Fibroblast of lung (primary cell): ENCODE measurements around the gene ZNF366. TPM values are rescaled to one million over a fixed set of nuclear protein-coding genes. Genes with fewer than 3 reads are reported as not detected.

Source experiments
- DNase-seq, 2 donors: peaks; one replicate each; pipeline versions ENCODE4 v3.0.0 to v3.0.0-alpha.2; 2010; ENCODE audit warnings: low read depth in 2 of 2
- H2AFZ ChIP-seq: 2 replicates; pipeline ENCODE4 v1.5.1; 2012; ENCODE audit warnings: low read length, control low read depth, inconsistent platforms
- H3K27ac ChIP-seq: 2 replicates; pipeline ENCODE4 v1.5.1; 2011; ENCODE audit warnings: low read length, control low read depth; ENCODE audit not compliant: insufficient read depth
- H3K27me3 ChIP-seq: 2 replicates; pipeline ENCODE4 v1.5.1; 2011; ENCODE audit warnings: mild to moderate bottlenecking, low read length; ENCODE audit not compliant: control insufficient read depth, insufficient read depth
- H3K36me3 ChIP-seq: 2 replicates; pipeline ENCODE4 v1.5.1; 2011; ENCODE audit warnings: low read length; ENCODE audit not compliant: control insufficient read depth, insufficient read depth
- H3K4me1 ChIP-seq: 2 replicates; pipeline ENCODE4 v1.5.1; 2011; ENCODE audit warnings: low read length; ENCODE audit not compliant: control insufficient read depth, insufficient read depth; ENCODE audit errors: extremely low read depth
- H3K4me2 ChIP-seq: 2 replicates; pipeline ENCODE4 v1.5.1; 2011; ENCODE audit warnings: low read length, control low read depth; ENCODE audit not compliant: insufficient read depth; ENCODE audit errors: extremely low read depth
- H3K4me3 ChIP-seq, 4 experiments: fragments of 200-600 bp in 1 of 4; sonication (generic) in 1 of 4; replicated peaks in 1 of 4; 2 replicates each; pipeline ENCODE4 v1.5.1; 2011 to 2016; ENCODE audit warnings: low read length in 4 of 4, low read depth in 3 of 4, mild to moderate bottlenecking in 3 of 4, control low read depth in 2 of 4, inconsistent platforms in 1 of 4, mixed read lengths in 1 of 4; ENCODE audit not compliant: insufficient read depth in 1 of 4; ENCODE audit errors: control extremely low read depth in 1 of 4
- H3K79me2 ChIP-seq: 2 replicates; pipeline ENCODE4 v1.5.1; 2012; ENCODE audit warnings: mild to moderate bottlenecking, low read length, inconsistent platforms; ENCODE audit not compliant: control insufficient read depth, insufficient read depth
- H3K9ac ChIP-seq: 2 replicates; pipeline ENCODE4 v1.5.1; 2011; ENCODE audit warnings: mild to moderate bottlenecking, low read length, control low read depth; ENCODE audit not compliant: insufficient read depth
- H3K9me3 ChIP-seq: 2 replicates; pipeline ENCODE4 v1.5.1; 2012; ENCODE audit warnings: low read depth, low read length; ENCODE audit not compliant: control insufficient read depth, insufficient read depth
- H4K20me1 ChIP-seq: 2 replicates; pipeline ENCODE4 v1.5.1; 2011; ENCODE audit warnings: low read length; ENCODE audit not compliant: control insufficient read depth, insufficient read depth; ENCODE audit errors: extremely low read depth
- CTCF ChIP-seq, 2 donors: IDR thresholded peaks in 1 of 2; conservative IDR thresholded peaks in 1 of 2; 1 replicate in 1 of 2; 2 replicates in 1 of 2; pipeline ENCODE4 v1.5.1; 2011 to 2012; ENCODE audit warnings: low read length in 2 of 2, control low read depth in 1 of 2, inconsistent platforms in 1 of 2, low read depth in 1 of 2, mild to moderate bottlenecking in 1 of 2
- EZH2 ChIP-seq: IDR thresholded peaks from 2 replicates; pipeline ENCODE4 v1.5.1; 2012; ENCODE audit warnings: low read length, control low read depth, mild to moderate bottlenecking; ENCODE audit errors: missing control alignments
- polyA plus RNA-seq, 2 donors: library from polyadenylated mRNA; depleted of rRNA in 1 of 2; stranded (reverse) in 1 of 2; unstranded in 1 of 2; fragments of >200 nt; gene quantifications; 2 replicates each; pipeline ENCODE4 v1.2.1, GENCODE V29; 2011 to 2012; ENCODE audit warnings: missing spikeins in 1 of 2
- total RNA-seq: library from RNA; depleted of rRNA; stranded (reverse); fragments of >200 nt; gene quantifications from 2 replicates; pipeline ENCODE4 v1.2.1, GENCODE V29; 2014

Gene ZNF366
- total and polyA plus RNA-seq, 2 donors (not counting 1 experiment from before 2014, with no cell fraction given) = not detected

GRCh38 chr5:72539038-72539437 lies 31.8 kb upstream of the ZNF366 start:
- Histone ChIP-seq H3K4me3 (no peak overlapping the region), H3K27ac (no peak overlapping the region), H3K4me2 (no peak overlapping the region), H3K27me3 (no peaks in the 10 kb centered on the region), H3K36me3 (no peaks in the 10 kb centered on the region), H4K20me1 (no peaks in the 10 kb centered on the region), H2AFZ (no peak overlapping the region), H3K79me2 (no peaks in the 10 kb centered on the region), H3K9me3 (no peaks in the 10 kb centered on the region), H3K9ac (no peak overlapping the region), H3K4me1 (peaks cover 4% of the 10 kb centered on the region)
- no peak for TF ChIP-seq CTCF (conservative IDR thresholded peaks at IDR 0.05 in 1 of 2, IDR thresholded peaks at IDR 0.05 in 1 of 2; ENCODE audit: low read depth in 1 of 2, low read length in 2 of 2)
- no peak for TF ChIP-seq EZH2
- no peak for DNase-seq

- Histone ChIP-seq H2AFZ (no peak overlapping the region), H3K79me2 (no peaks in the 10 kb centered on the region), H3K9me3 (no peaks in the 10 kb centered on the region), H3K27me3 (no peaks in the 10 kb centered on the region), H3K27ac (no peak overlapping the region), H3K4me3 (no peak overlapping the region), H4K20me1 (no peaks in the 10 kb centered on the region), H3K4me1 (peaks cover 4% of the 10 kb centered on the region), H3K9ac (no peak overlapping the region), H3K4me2 (no peak overlapping the region), H3K36me3 (no peaks in the 10 kb centered on the region)
- no peak for DNase-seq
- TF ChIP-seq CTCF (conservative IDR thresholded peaks at IDR 0.05 in 1 of 2, IDR thresholded peaks at IDR 0.05 in 1 of 2; ENCODE audit: low read depth in 1 of 2, low read length in 2 of 2) (no peak), EZH2 (no peak)
Observed at GRCh38 chr5:72537166-72537565, 30.0 kb upstream of the ZNF366 start.

- H3K4me3 ChIP-seq = no peak overlapping the region
- no peak overlapping the region for H3K9ac ChIP-seq
- H3K27me3 ChIP-seq = no peaks in the 10 kb centered on the region
- H3K36me3 ChIP-seq = no peaks in the 10 kb centered on the region
- no peaks in the 10 kb centered on the region for H3K4me1 ChIP-seq
- no peak overlapping the region for H2AFZ ChIP-seq
- TF ChIP-seq CTCF (conservative IDR thresholded peaks at IDR 0.05 in 1 of 2, IDR thresholded peaks at IDR 0.05 in 1 of 2; ENCODE audit: low read depth in 1 of 2, low read length in 2 of 2) (no peak), EZH2 (no peak)
- DNase-seq = peak; percentile 34 to 45
- no peak overlapping the region for H3K27ac ChIP-seq
- no peak overlapping the region for H3K4me2 ChIP-seq
- no peaks in the 10 kb centered on the region for H3K9me3 ChIP-seq
- H4K20me1 ChIP-seq = no peaks in the 10 kb centered on the region
- H3K79me2 ChIP-seq = no peaks in the 10 kb centered on the region
Observed at GRCh38 chr5:72531496-72532190, 24.4 kb upstream of the ZNF366 start.
